Right cardiac atrium (tissue), 5 donors: ENCODE measurements around the gene IL17RC. TPM values are rescaled to one million over a fixed set of nuclear protein-coding genes. Genes with fewer than 3 reads are reported as not detected.
"Not testable (repeated sequence)": the region's sequence is repeated elsewhere in the genome, so short reads cannot be mapped to it uniquely, and the experiment has no call there.

Source experiments
- ATAC-seq, 2 donors: fragments of 200-7000 bp; cut with Tn5 transposase; one replicate each; pipeline versions ENCODE4 v1.8.0 to v1.9.1; 2020; ENCODE audit warnings: moderate library complexity in 2 of 2, mild to moderate bottlenecking in 1 of 2
- DNase-seq, 3 donors: peaks; one replicate each; pipeline ENCODE4 v3.0.0-alpha.2; 2020
- H3K27ac ChIP-seq: one replicate; pipeline ENCODE4 v1.5.1; 2013; ENCODE audit warnings: mild to moderate bottlenecking, low read length, control low read depth, moderate library complexity
- H3K27me3 ChIP-seq: one replicate; pipeline ENCODE4 v1.6.1; 2013; ENCODE audit not compliant: control insufficient read depth, insufficient read depth
- H3K4me1 ChIP-seq: one replicate; pipeline ENCODE4 v1.6.1; 2013; ENCODE audit warnings: low read length; ENCODE audit not compliant: control insufficient read depth, insufficient read depth
- H3K4me3 ChIP-seq: one replicate; pipeline ENCODE4 v1.5.1; 2013; ENCODE audit warnings: low read length, control low read depth
- H3K9me3 ChIP-seq: one replicate; pipeline ENCODE4 v1.6.1; 2013; ENCODE audit warnings: low read length; ENCODE audit not compliant: control insufficient read depth
- WGBS: extraction: QIAGEN DNeasy Blood & Tissue Kit; methylation state at CpG from one replicate; pipeline ENCODE4 v1.1.7; 2013; 5-methylcytosine and 5-hydroxymethylcytosine counted together
- intact Hi-C, 4 donors: fragments of 100-400 bp; cut with DNase I; formaldehyde crosslinking; loops; one replicate each; pipeline versions ENCODE4 v1.11.0 to v1.14.0; 2022 to 2023
- polyA plus RNA-seq: library from polyadenylated mRNA; stranded (reverse); fragments of 200-250 nt; gene quantifications from one replicate; pipeline ENCODE4 v1.2.3, GENCODE V29; 2013
- total RNA-seq, 4 donors: library from RNA; stranded (reverse); fragmentation: NEBNext Ultra II Directional; extraction: Animal tissue kit (Norgen Biotek cat#: 25700); gene quantifications; one replicate each; pipeline ENCODE4 v1.2.1, GENCODE V29; 2021
- donor health status: healthy with polysubstance abuse.
- donor health status: DM: no; HTN: yes; CAD: no.
- donor health status: DM: no; HTN: no; CAD: no.
- donor health status: DM: no; HTN: yes; CAD: no; lungs with severe emphysema.
- donor health status: DM: yes; HTN: yes; CAD: no.

Gene IL17RC
- total and polyA plus RNA-seq, 5 donors, result 35.1 to 48.1 (median 40.4) TPM

- 87% methylated on average over 5 of the region's 5 CpGs for WGBS
- DNase-seq, result no peak
- Histone ChIP-seq H3K9me3 (no peaks in the 10 kb centered on the region), H3K27ac (no peak overlapping the region), H3K4me3 (no peak overlapping the region), H3K4me1 (peaks cover 9% of the 10 kb centered on the region), H3K27me3 (no peaks in the 10 kb centered on the region)
- ATAC-seq, result no peak
- intact Hi-C loops, result no loop called here
Observed at GRCh38 chr3:9935966-9936510, 19.1 kb downstream of the IL17RC start.

GRCh38 chr3:9937486-9938238, 20.8 kb downstream of the IL17RC start:
- WGBS, result 95% methylated on average over 13 of the region's 13 CpGs
- intact Hi-C loops, result no loop called here
- Histone ChIP-seq H3K27me3 (no peaks in the 10 kb centered on the region), H3K9me3 (no peaks in the 10 kb centered on the region), H3K27ac (no peak overlapping the region), H3K4me3 (no peak overlapping the region), H3K4me1 (peaks cover 9% of the 10 kb centered on the region)
- no peak for DNase-seq
- ATAC-seq, result no peak

GRCh38 chr3:9938966-9939365, 22.1 kb downstream of the IL17RC start:
- Histone ChIP-seq H3K4me3 (no peak overlapping the region), H3K27me3 (no peaks in the 10 kb centered on the region), H3K27ac (no peak overlapping the region), H3K4me1 (peaks cover 9% of the 10 kb centered on the region), H3K9me3 (no peaks in the 10 kb centered on the region)
- no peak for DNase-seq
- intact Hi-C loops, result no loop called here
- ATAC-seq, result no peak
- WGBS, result 97% methylated on average over 2 of the region's 2 CpGs

GRCh38 chr3:9939906-9940305, 23.0 kb downstream of the IL17RC start:
- DNase-seq, H3K27ac ChIP-seq, intact Hi-C loops, H3K4me3 ChIP-seq, ATAC-seq, H3K9me3 ChIP-seq, H3K4me1 ChIP-seq, H3K27me3 ChIP-seq: not testable (repeated sequence)
- 95% methylated on average over 30 of the region's 32 CpGs for WGBS

GRCh38 chr3:9940746-9941145, 23.8 kb downstream of the IL17RC start:
- ATAC-seq (no peak), DNase-seq (no peak)
- H3K4me1 ChIP-seq, result no peaks in the 10 kb centered on the region
- 97% methylated on average over 10 of the region's 10 CpGs for WGBS
- no peaks in the 10 kb centered on the region for H3K27me3 ChIP-seq
- intact Hi-C loops, result no loop called here
- no peak overlapping the region for H3K4me3 ChIP-seq
- no peak overlapping the region for H3K27ac ChIP-seq
- H3K9me3 ChIP-seq, result no peaks in the 10 kb centered on the region

- DNase-seq (no peak), ATAC-seq (no peak)
- H3K9me3 ChIP-seq, result no peaks in the 10 kb centered on the region
- 85% methylated on average over 4 of the region's 4 CpGs for WGBS
- intact Hi-C loops, result no loop called here
- H3K27me3 ChIP-seq, result no peaks in the 10 kb centered on the region
- H3K27ac ChIP-seq, result no peak overlapping the region
- H3K4me3 ChIP-seq, result no peak overlapping the region
- no peaks in the 10 kb centered on the region for H3K4me1 ChIP-seq
Observed at GRCh38 chr3:9942164-9942563, 25.3 kb downstream of the IL17RC start.

- intact Hi-C loops, result no loop called here
- no peaks in the 10 kb centered on the region for H3K27me3 ChIP-seq
- no peaks in the 10 kb centered on the region for H3K4me1 ChIP-seq
- no peak overlapping the region for H3K27ac ChIP-seq
- WGBS, result 84% methylated on average over 11 of the region's 11 CpGs
- DNase-seq (peak in 1 of 3 donors; percentile 52), ATAC-seq (no peak)
- no peaks in the 10 kb centered on the region for H3K9me3 ChIP-seq
- no peak overlapping the region for H3K4me3 ChIP-seq
Observed at GRCh38 chr3:9942934-9943690, 26.2 kb downstream of the IL17RC start.

- no peak overlapping the region for H3K4me3 ChIP-seq
- no peaks in the 10 kb centered on the region for H3K27me3 ChIP-seq
- 89% methylated on average over 11 of the region's 11 CpGs for WGBS
- no peak for ATAC-seq
- H3K27ac ChIP-seq, result no peak overlapping the region
- peak in 1 of 3 donors; percentile 52 for DNase-seq
- no peaks in the 10 kb centered on the region for H3K9me3 ChIP-seq
- intact Hi-C loops, result no loop called here
- H3K4me1 ChIP-seq, result no peaks in the 10 kb centered on the region
Observed at GRCh38 chr3:9944271-9944670, 27.4 kb downstream of the IL17RC start.

DNA sequence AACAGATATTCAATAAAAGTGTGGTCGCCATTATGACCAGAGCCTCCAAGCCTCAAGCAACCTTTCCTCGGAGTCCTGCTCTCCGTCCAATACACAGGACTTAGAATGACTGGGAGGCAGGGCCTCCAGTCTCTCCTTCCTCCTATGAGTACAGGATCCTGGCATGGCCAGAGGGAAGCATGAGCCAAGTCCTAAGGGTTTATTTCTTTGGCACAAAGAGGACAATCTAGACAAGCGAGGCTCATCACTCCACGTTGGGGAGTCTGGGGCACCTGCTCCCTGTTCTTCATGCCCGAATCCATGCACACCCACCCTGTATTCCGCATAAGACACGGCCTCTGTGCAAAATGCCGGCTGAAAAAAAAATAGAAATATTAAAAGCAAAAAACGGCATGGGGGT, 28.5 kb downstream of the IL17RC start:
- no peak for DNase-seq

GRCh38 chr3:9946112-9947024, 29.5 kb downstream of the IL17RC start:
- Histone ChIP-seq H3K4me3 (peak overlapping the region; percentile 26), H3K4me1 (no peaks in the 10 kb centered on the region), H3K27me3 (no peaks in the 10 kb centered on the region), H3K27ac (peak overlapping the region; percentile 52), H3K9me3 (no peaks in the 10 kb centered on the region)
- intact Hi-C loops, result no loop called here
- 4% methylated on average over 90 of the region's 90 CpGs for WGBS
- ATAC-seq, result peak; percentile 90 to 91
- peak; percentile 93 to 98 (median 96) for DNase-seq

More for the DNA sequence above, 28.5 kb downstream of the IL17RC start:
- no peaks in the 10 kb centered on the region for H3K4me1 ChIP-seq
- H3K27ac ChIP-seq, result no peak overlapping the region
- no peak for ATAC-seq
- H3K9me3 ChIP-seq, result no peaks in the 10 kb centered on the region
- intact Hi-C loops, result no loop called here
- 76% methylated on average over 10 of the region's 10 CpGs for WGBS
- H3K27me3 ChIP-seq, result no peaks in the 10 kb centered on the region
- H3K4me3 ChIP-seq, result no peak overlapping the region
